GM12872 (cell line): ENCODE data around the gene COMMD1.

Experiments
- TF ChIP-seq, protein P1 (sequence below): IDR thresholded peaks from 3 replicates; pipeline ENCODE4 v1.5.1; 2011; ENCODE audit warnings: low read depth, mild to moderate bottlenecking, low read length, moderate library complexity; ENCODE audit not compliant: insufficient read depth

COMMD1 gene

DNA sequence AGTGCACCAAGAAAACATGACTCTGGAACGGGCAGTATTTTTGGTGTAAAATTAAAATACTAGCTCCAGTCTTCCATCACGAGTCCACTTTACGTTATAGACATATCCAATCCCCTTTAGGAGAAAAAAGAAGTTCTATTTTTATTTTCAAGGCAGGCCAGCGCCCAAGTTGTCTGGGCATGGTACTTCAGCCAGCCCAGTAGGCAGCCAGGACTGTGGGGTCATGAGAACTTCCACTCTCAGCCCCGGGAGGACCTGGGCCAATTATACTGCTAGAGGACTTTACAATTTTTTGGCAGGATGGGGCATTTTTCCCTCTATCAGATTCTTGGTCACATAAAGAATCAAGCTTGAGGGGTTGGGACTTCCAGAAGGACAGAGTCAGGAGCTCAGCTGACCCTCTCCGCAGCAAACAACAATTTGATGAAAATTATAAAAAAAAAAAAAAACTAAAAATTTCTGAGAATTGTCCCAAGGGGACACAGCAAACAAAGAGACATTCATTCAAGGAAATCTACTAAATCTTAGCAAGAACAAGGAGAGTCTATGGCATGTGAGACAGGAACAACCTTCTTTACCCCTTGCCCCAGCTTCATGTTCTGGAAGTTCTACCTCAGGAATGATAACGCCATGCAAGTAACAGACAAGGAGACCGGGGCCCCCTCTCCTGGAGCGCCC lies 253.1 kb downstream of the COMMD1 start:
- TF ChIP-seq, protein P1, sequence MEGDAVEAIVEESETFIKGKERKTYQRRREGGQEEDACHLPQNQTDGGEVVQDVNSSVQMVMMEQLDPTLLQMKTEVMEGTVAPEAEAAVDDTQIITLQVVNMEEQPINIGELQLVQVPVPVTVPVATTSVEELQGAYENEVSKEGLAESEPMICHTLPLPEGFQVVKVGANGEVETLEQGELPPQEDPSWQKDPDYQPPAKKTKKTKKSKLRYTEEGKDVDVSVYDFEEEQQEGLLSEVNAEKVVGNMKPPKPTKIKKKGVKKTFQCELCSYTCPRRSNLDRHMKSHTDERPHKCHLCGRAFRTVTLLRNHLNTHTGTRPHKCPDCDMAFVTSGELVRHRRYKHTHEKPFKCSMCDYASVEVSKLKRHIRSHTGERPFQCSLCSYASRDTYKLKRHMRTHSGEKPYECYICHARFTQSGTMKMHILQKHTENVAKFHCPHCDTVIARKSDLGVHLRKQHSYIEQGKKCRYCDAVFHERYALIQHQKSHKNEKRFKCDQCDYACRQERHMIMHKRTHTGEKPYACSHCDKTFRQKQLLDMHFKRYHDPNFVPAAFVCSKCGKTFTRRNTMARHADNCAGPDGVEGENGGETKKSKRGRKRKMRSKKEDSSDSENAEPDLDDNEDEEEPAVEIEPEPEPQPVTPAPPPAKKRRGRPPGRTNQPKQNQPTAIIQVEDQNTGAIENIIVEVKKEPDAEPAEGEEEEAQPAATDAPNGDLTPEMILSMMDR, result no peak

DNA sequence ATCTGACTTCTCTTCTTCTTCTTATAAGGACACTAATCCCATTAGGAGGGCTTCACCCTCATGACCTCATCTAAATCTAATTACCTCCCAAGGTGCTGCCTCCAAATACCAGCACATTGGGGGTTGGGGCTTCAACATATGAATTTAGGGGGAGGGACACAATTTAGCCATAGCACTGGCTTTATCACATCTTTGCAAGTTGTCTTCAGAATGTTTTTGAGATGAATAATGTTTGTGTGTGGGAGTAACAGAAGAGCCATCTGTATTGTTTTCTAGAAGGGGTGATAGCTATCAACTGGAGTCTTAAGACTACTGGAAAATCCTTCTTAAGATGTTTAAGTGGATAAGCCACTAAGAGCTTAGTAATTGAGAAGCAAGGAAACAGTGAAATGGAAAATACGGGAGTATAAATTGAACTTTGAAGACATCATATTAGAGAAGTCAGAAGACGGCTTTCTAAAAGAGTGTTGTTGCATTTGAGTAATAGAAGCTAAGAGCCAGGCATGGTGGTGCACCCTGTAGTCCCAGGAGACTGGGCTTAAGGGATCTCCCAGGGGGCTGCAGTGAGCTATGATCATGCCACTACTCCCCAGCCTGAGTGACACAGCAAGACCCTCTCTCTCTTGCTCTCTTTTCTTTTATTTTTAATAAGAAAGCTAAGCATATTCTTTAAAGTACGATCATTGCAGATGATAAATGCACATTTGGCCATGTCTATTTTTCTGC lies 257.8 kb downstream of the COMMD1 start:
- TF ChIP-seq, protein P1, result no peak

DNA sequence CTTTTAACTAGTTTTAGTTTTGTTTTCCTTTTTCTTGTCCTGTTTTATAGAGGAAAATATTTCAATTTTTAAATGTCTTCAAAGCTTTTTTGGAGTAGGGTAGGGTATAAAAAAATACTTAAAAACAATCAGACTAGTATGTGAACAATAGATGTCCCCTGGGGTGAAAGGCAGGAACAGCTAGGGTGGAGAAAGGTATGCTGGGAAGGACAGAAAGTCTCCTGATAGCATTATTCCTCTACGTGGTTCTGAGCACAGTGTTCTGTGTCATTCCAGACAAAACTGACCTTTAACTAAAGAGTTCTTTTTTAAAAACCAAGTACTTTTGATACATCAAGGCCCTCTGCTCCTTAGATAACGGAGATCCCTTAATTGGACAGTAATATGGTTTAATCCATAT lies 258.4 kb downstream of the COMMD1 start:
- TF ChIP-seq, protein P1, result no peak

DNA sequence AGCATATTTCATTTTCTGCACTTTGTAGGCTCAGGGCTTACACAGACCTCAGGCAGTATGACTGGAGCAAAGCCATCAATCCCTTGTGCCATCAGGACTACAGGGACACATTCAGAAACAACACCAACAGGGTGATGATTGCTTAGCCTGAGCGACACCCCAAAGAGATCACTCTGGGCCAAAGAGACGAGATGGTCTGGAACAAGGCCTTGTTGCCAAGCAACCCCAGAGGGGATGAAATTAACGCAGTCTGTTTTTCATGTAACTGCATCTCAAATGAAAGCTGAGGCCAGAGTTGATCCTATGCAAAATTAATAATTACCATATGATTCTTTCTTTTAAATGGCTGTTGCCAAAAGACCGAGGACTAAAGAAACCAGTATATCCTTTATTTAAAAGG lies 270.3 kb downstream of the COMMD1 start:
- TF ChIP-seq, protein P1, result no peak

DNA sequence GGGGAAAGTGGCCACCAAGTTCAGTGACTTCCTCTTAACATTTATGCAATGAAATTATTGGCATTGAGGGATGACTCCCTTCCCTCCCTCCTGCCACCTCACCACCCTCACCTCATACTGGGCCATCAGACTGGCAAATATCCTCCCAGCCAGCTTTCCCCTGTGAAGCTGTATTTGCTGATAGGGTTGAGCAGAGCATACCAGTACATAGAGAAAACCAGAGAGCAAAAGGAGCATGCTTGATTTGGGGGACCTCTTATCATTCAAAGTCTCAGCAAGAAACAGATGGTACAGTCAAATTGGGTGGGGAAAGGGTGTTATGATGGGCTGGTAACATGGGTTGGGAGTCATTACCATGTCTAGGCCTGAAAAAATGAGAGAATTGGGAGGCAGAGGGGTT lies 271.3 kb downstream of the COMMD1 start:
- TF ChIP-seq, protein P1, result no peak

DNA sequence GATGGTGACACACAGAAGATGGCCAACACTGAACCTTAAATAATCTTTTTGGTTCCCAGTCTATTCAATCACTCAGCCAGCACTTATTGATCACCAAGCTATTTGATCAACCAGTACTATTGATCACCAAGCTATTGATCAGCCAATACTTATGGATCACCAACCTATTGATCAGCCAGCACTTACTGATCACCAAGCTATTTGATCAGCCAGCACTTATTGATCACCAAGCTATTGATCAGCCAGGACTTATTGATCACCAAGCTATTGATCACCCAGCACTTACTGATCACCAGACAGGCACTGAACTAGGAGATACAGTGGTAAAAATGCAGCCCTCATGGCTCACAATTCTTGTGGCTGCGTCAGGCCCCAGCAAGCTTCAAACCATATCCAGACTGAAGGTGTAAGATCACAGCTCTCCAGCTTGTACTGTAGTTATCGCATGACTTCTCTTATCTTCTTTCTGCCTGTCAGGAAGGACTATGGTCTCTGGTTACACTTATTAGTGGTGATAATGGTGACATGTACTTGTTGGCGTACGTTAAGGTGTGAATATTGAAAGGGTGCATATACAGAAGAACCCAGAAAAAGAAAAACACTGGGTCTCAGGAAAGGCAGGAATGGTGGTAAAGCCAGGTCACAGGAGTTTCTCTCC lies 272.0 kb downstream of the COMMD1 start:
- TF ChIP-seq, protein P1, result no peak

DNA sequence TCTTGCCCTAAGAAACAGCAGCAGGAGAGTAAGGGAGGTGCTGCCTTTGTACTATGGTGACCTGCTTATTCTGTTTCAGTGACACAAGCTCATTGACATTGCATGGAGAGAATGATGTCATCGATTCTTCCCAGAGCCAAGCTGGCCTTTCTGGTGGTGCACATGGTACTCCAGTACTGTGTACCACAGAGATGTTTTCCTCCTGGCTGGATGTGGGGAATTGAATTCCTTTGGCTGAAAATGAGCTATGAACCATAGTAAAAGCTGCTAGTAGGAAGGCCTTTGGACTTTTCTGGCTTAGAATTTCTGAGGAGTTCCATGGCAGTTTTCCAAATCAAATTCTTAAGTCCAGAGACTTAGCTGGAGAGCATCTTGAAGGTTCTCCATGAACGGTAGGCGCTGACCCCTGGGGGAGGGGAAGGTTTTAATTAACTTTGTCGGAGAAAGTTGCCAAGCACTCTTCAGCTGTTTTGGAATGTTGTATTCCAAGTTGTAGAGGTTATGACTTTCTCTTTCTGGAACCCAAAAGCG lies 273.3 kb downstream of the COMMD1 start:
- TF ChIP-seq, protein P1, result no peak
